H9 (cell line): ENCODE data around the gene SDC4. TPM values are rescaled to one million over a fixed set of nuclear protein-coding genes. Genes with fewer than 3 reads are reported as not detected.
A peak's percentile ranks its signal among the peaks of the same experiment; 100 is the strongest.

Experiments used
- DNase-seq: peaks from one replicate; pipeline ENCODE4 v3.0.0-alpha.2; 2017
- H2AFZ ChIP-seq: one replicate; pipeline ENCODE4 v1.6.1; 2013; ENCODE audit warnings: mild to moderate bottlenecking, low read length, control low read depth, moderate library complexity
- H2AK5ac ChIP-seq: 2 replicates; pipeline ENCODE4 v1.6.1; 2013; ENCODE audit warnings: low read length, control low read depth, mixed read lengths; ENCODE audit not compliant: insufficient read length
- H2BK120ac ChIP-seq: one replicate; pipeline ENCODE4 v1.6.1; 2013; ENCODE audit warnings: low read depth, mild to moderate bottlenecking, low read length, control low read depth, inconsistent platforms; ENCODE audit not compliant: poor library complexity, severe bottlenecking
- H2BK12ac ChIP-seq: 2 replicates; pipeline ENCODE4 v1.6.1; 2013; ENCODE audit warnings: low read length, control low read depth, mixed read lengths, low read depth; ENCODE audit not compliant: insufficient read length
- H2BK15ac ChIP-seq: 2 replicates; pipeline ENCODE4 v1.6.1; 2013; ENCODE audit warnings: low read depth, low read length, control low read depth
- H2BK20ac ChIP-seq: one replicate; pipeline ENCODE4 v1.6.1; 2013; ENCODE audit warnings: low read depth, mild to moderate bottlenecking, low read length, control low read depth, inconsistent platforms; ENCODE audit not compliant: poor library complexity, severe bottlenecking
- H2BK5ac ChIP-seq: 2 replicates; pipeline ENCODE4 v1.6.1; 2013; ENCODE audit warnings: low read length, control low read depth, mixed read lengths; ENCODE audit not compliant: insufficient read length
- H3K14ac ChIP-seq: 2 replicates; pipeline ENCODE4 v1.6.1; 2013; ENCODE audit warnings: low read length, control low read depth; ENCODE audit not compliant: insufficient read depth
- H3K18ac ChIP-seq: 2 replicates; pipeline ENCODE4 v1.6.1; 2013; ENCODE audit warnings: low read depth, mild to moderate bottlenecking, mixed read lengths, low read length, control low read depth; ENCODE audit not compliant: insufficient read length
- H3K23ac ChIP-seq: 2 replicates; pipeline ENCODE4 v1.6.1; 2013; ENCODE audit warnings: low read length, control low read depth, mixed read lengths, low read depth; ENCODE audit not compliant: insufficient read length
- H3K23me2 ChIP-seq: 2 replicates; pipeline ENCODE4 v1.6.1; 2013; ENCODE audit warnings: low read depth, mild to moderate bottlenecking, mixed read lengths, low read length, control low read depth; ENCODE audit not compliant: insufficient read length, poor library complexity, severe bottlenecking
- H3K27ac ChIP-seq: 2 replicates; pipeline ENCODE4 v1.5.1; 2013; ENCODE audit warnings: low read length, control low read depth, mixed read lengths, low read depth; ENCODE audit not compliant: insufficient read length
- H3K27me3 ChIP-seq: 2 replicates; pipeline ENCODE4 v1.6.1; 2013; ENCODE audit warnings: low read length, control low read depth, inconsistent platforms; ENCODE audit not compliant: insufficient read depth
- H3K4ac ChIP-seq: 2 replicates; pipeline ENCODE4 v1.6.1; 2013; ENCODE audit warnings: low read depth, mild to moderate bottlenecking, control low read depth, inconsistent platforms, low read length, moderate library complexity
- H3K4me1 ChIP-seq: 2 replicates; pipeline ENCODE4 v1.6.1; 2013; ENCODE audit warnings: low read length, control low read depth, inconsistent platforms; ENCODE audit not compliant: insufficient read depth
- H3K4me2 ChIP-seq: 2 replicates; pipeline ENCODE4 v1.6.1; 2013; ENCODE audit warnings: low read length, control low read depth, mixed read lengths; ENCODE audit not compliant: insufficient read length, insufficient read depth
- H3K56ac ChIP-seq: 2 replicates; pipeline ENCODE4 v1.6.1; 2013; ENCODE audit warnings: low read depth, mild to moderate bottlenecking, mixed read lengths, low read length, control low read depth; ENCODE audit not compliant: insufficient read length
- H3K79me1 ChIP-seq: 2 replicates; pipeline ENCODE4 v1.6.1; 2013; ENCODE audit warnings: low read depth, mild to moderate bottlenecking, moderate library complexity, low read length, control low read depth, inconsistent platforms; ENCODE audit not compliant: insufficient read depth, poor library complexity, severe bottlenecking
- H3K79me2 ChIP-seq: 2 replicates; pipeline ENCODE4 v1.6.1; 2013; ENCODE audit warnings: low read length, control low read depth, inconsistent platforms; ENCODE audit not compliant: insufficient read depth
- H3K9ac ChIP-seq: 2 replicates; pipeline ENCODE4 v1.6.1; 2013; ENCODE audit warnings: low read length, control low read depth, mixed read lengths; ENCODE audit not compliant: insufficient read length; ENCODE audit errors: extremely low read depth
- H3K9me3 ChIP-seq: one replicate; pipeline ENCODE4 v1.6.1; 2013; ENCODE audit warnings: low read depth, low read length, inconsistent platforms; ENCODE audit not compliant: control insufficient read depth
- H3T11ph ChIP-seq: one replicate; pipeline ENCODE4 v1.6.1; 2013; ENCODE audit warnings: mild to moderate bottlenecking, low read length, control low read depth, inconsistent platforms
- H4K20me1 ChIP-seq: one replicate; pipeline ENCODE4 v1.6.1; 2013; ENCODE audit not compliant: control insufficient read depth, insufficient read length, insufficient read depth
- H4K5ac ChIP-seq: 2 replicates; pipeline ENCODE4 v1.6.1; 2013; ENCODE audit warnings: low read depth, mild to moderate bottlenecking, mixed read lengths, low read length, control low read depth; ENCODE audit not compliant: insufficient read length
- H4K8ac ChIP-seq: replicated peaks from 2 replicates; pipeline ENCODE4 v1.6.1; 2013; ENCODE audit warnings: low read length, control low read depth, mixed read lengths, low read depth; ENCODE audit not compliant: insufficient read length
- H4K91ac ChIP-seq: 2 replicates; pipeline ENCODE4 v1.6.1; 2013; ENCODE audit warnings: low read depth, mild to moderate bottlenecking, moderate library complexity, mixed read lengths, low read length, control low read depth; ENCODE audit not compliant: insufficient read length
- H3K27ac Mint-ChIP-seq, 3 experiments: 2 replicates in 2 of 3; 3 replicates in 1 of 3; pipeline ENCODE4 v1.8.0; 2020 to 2021; ENCODE audit warnings: mixed read lengths in 3 of 3, mild to moderate bottlenecking in 1 of 3, moderate library complexity in 1 of 3
- H3K27me3 Mint-ChIP-seq: 2 replicates; pipeline ENCODE4 v1.8.0; 2021; ENCODE audit warnings: low read depth, mild to moderate bottlenecking, moderate library complexity, mixed read lengths
- H3K36me3 Mint-ChIP-seq, 3 experiments: 2 replicates in 2 of 3; 3 replicates in 1 of 3; pipeline ENCODE4 v1.8.0; 2020 to 2021; ENCODE audit warnings: low read depth in 3 of 3, mixed read lengths in 3 of 3; ENCODE audit not compliant: insufficient read depth in 1 of 3
- H3K4me1 Mint-ChIP-seq, 2 experiments: 2 replicates each; pipeline ENCODE4 v1.8.0; 2020; ENCODE audit warnings: mixed read lengths in 2 of 2
- H3K4me3 Mint-ChIP-seq, 2 experiments: 2 replicates in 1 of 2; 3 replicates in 1 of 2; pipeline ENCODE4 v1.8.0; 2020 to 2021; ENCODE audit warnings: mild to moderate bottlenecking in 2 of 2, mixed read lengths in 2 of 2, moderate library complexity in 1 of 2
- H3K9me3 Mint-ChIP-seq, 2 experiments: 2 replicates in 1 of 2; 3 replicates in 1 of 2; pipeline ENCODE4 v1.8.0; 2020; ENCODE audit warnings: mild to moderate bottlenecking in 2 of 2, mixed read lengths in 2 of 2, moderate library complexity in 1 of 2
- CTCF ChIP-seq: fragments of 200-600 bp; sonication (generic); conservative IDR thresholded peaks from 3 replicates; pipeline ENCODE4 v1.8.0; 2021; ENCODE audit warnings: antibody characterized with exemption, mild to moderate bottlenecking
- WGBS: extraction: QIAGEN DNeasy Blood & Tissue Kit; methylation state at CpG from one replicate; pipeline ENCODE4 v1.1.7; 2013; ENCODE audit warnings: missing lambda C conversion rate, low lambda C conversion rate, mixed read lengths; ENCODE audit not compliant: insufficient read length; ENCODE audit errors: extremely low coverage; 5-methylcytosine and 5-hydroxymethylcytosine counted together
- total RNA-seq: library from RNA; stranded (reverse); gene quantifications from 2 replicates; pipeline ENCODE4 v1.2.1, GENCODE V29; 2021

The SDC4 gene
- total RNA-seq, 1 experiment from 2014 or later = 50.7 TPM

- H3K27ac ChIP-seq = no peak overlapping the region
- H3K23me2 ChIP-seq = peaks cover 11% of the 10 kb centered on the region
- no peak overlapping the region for H2BK20ac ChIP-seq
- H4K8ac ChIP-seq = no peak overlapping the region
- no peak overlapping the region for H3K14ac ChIP-seq
- no peaks in the 10 kb centered on the region for H3K9me3 ChIP-seq
- no peaks in the 10 kb centered on the region for H3K79me1 ChIP-seq
- Mint-ChIP-seq H3K27me3 (peaks cover 18% of the 10 kb centered on the region), H3K27ac (no peak overlapping the region), H3K9me3 (no peaks in the 10 kb centered on the region), H3K36me3 (peaks cover 0 to 13% (median 6%) of the 10 kb centered on the region in 3 experiments; a peak in 5 of 7 replicates), H3K4me1 (peaks cover 10 to 12% of the 10 kb centered on the region in 2 experiments), H3K4me3 (peak overlapping the region; percentile 67 to 81; a peak in 3 of 5 replicates)
- H2AFZ ChIP-seq = no peak overlapping the region
- no peak overlapping the region for H2BK5ac ChIP-seq
- no peak overlapping the region for H3K23ac ChIP-seq
- H3K4ac ChIP-seq = no peak overlapping the region
- H3K27me3 ChIP-seq = peaks cover 2% of the 10 kb centered on the region; the same call in 1 of the 2 replicates
- WGBS = no CpG with 5 or more reads among the region's 30 CpGs
- DNase-seq = peak; percentile 68
- no peak overlapping the region for H3T11ph ChIP-seq
- TF ChIP-seq CTCF = no peak
- H2BK15ac ChIP-seq = no peak overlapping the region
- peak overlapping the region; percentile 90 for H3K4me2 ChIP-seq
- no peak overlapping the region for H4K91ac ChIP-seq
- H3K9ac ChIP-seq = no peak overlapping the region
- H2BK12ac ChIP-seq = no peak overlapping the region
- no peak overlapping the region for H3K56ac ChIP-seq
- no peak overlapping the region for H4K5ac ChIP-seq
- H3K18ac ChIP-seq = no peak overlapping the region
- H2BK120ac ChIP-seq = no peak overlapping the region
- no peaks in the 10 kb centered on the region for H3K4me1 ChIP-seq
- no peaks in the 10 kb centered on the region for H4K20me1 ChIP-seq
- H3K79me2 ChIP-seq = no peaks in the 10 kb centered on the region
- H2AK5ac ChIP-seq = no peak overlapping the region
Observed at GRCh38 chr20:45372646-45373352, 24.6 kb upstream of the SDC4 start.
